ENCODE results near the gene RECQL. TPM values are rescaled to one million over a fixed set of nuclear protein-coding genes. Genes with fewer than 3 reads are reported as not detected.

Gene RECQL
- total and polyA plus RNA-seq, 2 of the 8 experiments (the other 6 are each of a cell fraction or from before 2014, with no cell fraction given), result 8.1 to 40.3 TPM

GRCh38 chr12:21499765-21500164 lies 1.7 kb downstream of the RECQL start:
- FAIRE-seq, result no peak

More at GRCh38 chr12:21499765-21500164, 1.7 kb downstream of the RECQL start:
- H3K36me3 ChIP-seq (ENCODE audit: control insufficient read depth in 2 of 4, insufficient read depth in 4 of 4, low read length in 3 of 4), result peaks cover 2 to 28% (median 15%) of the 10 kb centered on the region in 4 experiments; a peak in 6 of 8 replicates
- no peak overlapping the region for H2BK12ac ChIP-seq (ENCODE audit: low read depth, low read length)
- no peak overlapping the region; a peak in 1 of 7 replicates for H3K9ac ChIP-seq (replicated peaks in 1 of 4; ENCODE audit: extremely low read depth in 1 of 4, low read depth in 3 of 4, low read length in 3 of 4)
- no peak overlapping the region for H2BK5ac ChIP-seq (ENCODE audit: low read depth, low read length)
- no peak overlapping the region for H3K27ac ChIP-seq (ENCODE audit: low read depth, low read length)
- no peak overlapping the region for H4K8ac ChIP-seq (ENCODE audit: extremely low read depth, insufficient read depth, low read length)
- no peaks in the 10 kb centered on the region for H3K9me3 ChIP-seq (ENCODE audit: insufficient read depth in 2 of 2, low read depth in 1 of 2, low read length in 1 of 2)
- 76% methylated on average over 2 of the region's 2 CpGs; no CpG with 5 or more reads in 1 of the 2 experiments for WGBS, 2 experiments (ENCODE audit: extremely low coverage in 1 of 2, insufficient coverage in 1 of 2, insufficient read length in 1 of 2, insufficient replicate concordance in 2 of 2, low coverage in 1 of 2, low lambda C conversion rate in 2 of 2, missing lambda C conversion rate in 1 of 2)
- H3K27me3 ChIP-seq (replicated peaks in 1 of 4; ENCODE audit: control insufficient read depth in 3 of 4, extremely low read depth in 1 of 4, insufficient read depth in 3 of 4, low read length in 3 of 4), result no peaks in the 10 kb centered on the region
- no peak overlapping the region for H2BK15ac ChIP-seq (ENCODE audit: low read length)
- H3K4me2 ChIP-seq (ENCODE audit: insufficient read depth in 1 of 2, low read depth in 2 of 2, low read length in 2 of 2), result peak overlapping the region in 1 of 2 experiments; percentile 91; a peak in 1 of 4 replicates
- H2BK120ac ChIP-seq (replicated peaks; ENCODE audit: low read depth, low read length), result no peak overlapping the region
- H3K56ac ChIP-seq (replicated peaks; ENCODE audit: insufficient read length, low read depth, low read length), result no peak overlapping the region
- H3K18ac ChIP-seq (ENCODE audit: extremely low read depth, low read length), result no peak overlapping the region
- peaks cover 0 to 6% (median 2%) of the 10 kb centered on the region in 4 experiments; a peak in 4 of 7 replicates for H3K4me1 ChIP-seq (replicated peaks in 1 of 4; ENCODE audit: control insufficient read depth in 3 of 4, insufficient read depth in 4 of 4, low read length in 3 of 4)
- H2AK5ac ChIP-seq (ENCODE audit: low read depth, low read length), result no peak overlapping the region
- no peak overlapping the region for H2BK20ac ChIP-seq (ENCODE audit: low read length)
- H3K79me2 ChIP-seq (ENCODE audit: control insufficient read depth in 1 of 2, insufficient read depth in 2 of 2, low read length in 2 of 2), result peaks cover 9 to 40% of the 10 kb centered on the region in 2 experiments; a peak in 3 of 4 replicates
- ChIA-PET POLR2A (ENCODE audit: partially characterized antibody) (no interaction called here), CTCF (ENCODE audit: partially characterized antibody) (interaction anchor here (1.1 kb wide), 1 partner anchor 11 kb away, joined by 3 read pairs; no protein-coding TSS in a partner anchor)
- H3K4me3 ChIP-seq (ENCODE audit: extremely low read depth in 1 of 4, insufficient read depth in 2 of 4, low read depth in 3 of 4, low read length in 4 of 4), result peak overlapping the region in 1 of 4 experiments; percentile 93; a peak in 1 of 8 replicates
- no peak for DNase-seq (ENCODE audit: low read depth in 1 of 2, low spot score in 2 of 2)
- H3K14ac ChIP-seq (ENCODE audit: insufficient read length), result no peak overlapping the region
- H4K20me1 ChIP-seq (replicated peaks in 1 of 2; ENCODE audit: control insufficient read depth in 1 of 2, insufficient read depth in 2 of 2, low read length in 2 of 2), result peaks cover 0 to 2% of the 10 kb centered on the region in 2 experiments
- no peak overlapping the region for H4K91ac ChIP-seq (replicated peaks; ENCODE audit: insufficient read length, low read length)
- H2AFZ ChIP-seq (ENCODE audit: low read length), result no peak overlapping the region
- no peak overlapping the region for H3K4ac ChIP-seq (replicated peaks; ENCODE audit: insufficient read length, low read depth, low read length)
- H4K5ac ChIP-seq (ENCODE audit: insufficient read length, low read depth, low read length), result no peak overlapping the region
- H3K79me1 ChIP-seq (ENCODE audit: low read depth, low read length), result peaks cover 4% of the 10 kb centered on the region
- H3K23me2 ChIP-seq (ENCODE audit: low read depth, low read length), result peaks cover 7% of the 10 kb centered on the region
- TF ChIP-seq CHD1 (IDR thresholded peaks at IDR 0.05; ENCODE audit: low read depth, low read length), result no peak
- H3K23ac ChIP-seq (ENCODE audit: insufficient read length), result no peak overlapping the region

All from H1 (cell line).